NCI-H226 (cell line): Measurements from ENCODE around the gene RIF1.

Experiments used
- DNase-seq: peaks from one replicate; pipeline ENCODE4 v3.0.0-alpha.2; 2015

Gene RIF1

GRCh38 chr2:151522556-151522955 lies 112.9 kb downstream of the RIF1 start:
- no peak for DNase-seq

- no peak for DNase-seq
Observed at GRCh38 chr2:151523850-151524249, 114.1 kb downstream of the RIF1 start.

GRCh38 chr2:151525821-151526373 lies 116.2 kb downstream of the RIF1 start:
- no peak for DNase-seq

- no peak for DNase-seq
Observed at GRCh38 chr2:151526572-151527090, 116.9 kb downstream of the RIF1 start.
